ES-I3 (cell line): Measurements from ENCODE around the gene FAM193A.
A peak's percentile ranks its signal among the peaks of the same experiment; 100 is the strongest.

Source experiments
- H3K36me3 ChIP-seq: 2 replicates; pipeline ENCODE4 v1.6.1; 2013; ENCODE audit warnings: mild to moderate bottlenecking, low read length, control low read depth, moderate library complexity; ENCODE audit not compliant: insufficient read depth
- H3K4me1 ChIP-seq: 2 replicates; pipeline ENCODE4 v1.6.1; 2013; ENCODE audit warnings: mild to moderate bottlenecking, control low read depth, low read length; ENCODE audit not compliant: insufficient read depth
- H3K9ac ChIP-seq: 2 replicates; pipeline ENCODE4 v1.6.1; 2013; ENCODE audit warnings: low read depth, mild to moderate bottlenecking, low read length, moderate library complexity
- H3K9me3 ChIP-seq: 2 replicates; pipeline ENCODE4 v1.6.1; 2013; ENCODE audit warnings: mild to moderate bottlenecking, low read length, moderate library complexity; ENCODE audit not compliant: control insufficient read depth, insufficient read depth

FAM193A gene

GRCh38 chr4:2743518-2744445 lies 207.3 kb downstream of the FAM193A start:
- Histone ChIP-seq H3K9me3 (no peaks in the 10 kb centered on the region), H3K4me1 (peaks cover 8% of the 10 kb centered on the region; the same call in 1 of the 2 replicates), H3K9ac (no peak overlapping the region), H3K36me3 (peaks cover 4% of the 10 kb centered on the region; the same call in 1 of the 2 replicates)

DNA sequence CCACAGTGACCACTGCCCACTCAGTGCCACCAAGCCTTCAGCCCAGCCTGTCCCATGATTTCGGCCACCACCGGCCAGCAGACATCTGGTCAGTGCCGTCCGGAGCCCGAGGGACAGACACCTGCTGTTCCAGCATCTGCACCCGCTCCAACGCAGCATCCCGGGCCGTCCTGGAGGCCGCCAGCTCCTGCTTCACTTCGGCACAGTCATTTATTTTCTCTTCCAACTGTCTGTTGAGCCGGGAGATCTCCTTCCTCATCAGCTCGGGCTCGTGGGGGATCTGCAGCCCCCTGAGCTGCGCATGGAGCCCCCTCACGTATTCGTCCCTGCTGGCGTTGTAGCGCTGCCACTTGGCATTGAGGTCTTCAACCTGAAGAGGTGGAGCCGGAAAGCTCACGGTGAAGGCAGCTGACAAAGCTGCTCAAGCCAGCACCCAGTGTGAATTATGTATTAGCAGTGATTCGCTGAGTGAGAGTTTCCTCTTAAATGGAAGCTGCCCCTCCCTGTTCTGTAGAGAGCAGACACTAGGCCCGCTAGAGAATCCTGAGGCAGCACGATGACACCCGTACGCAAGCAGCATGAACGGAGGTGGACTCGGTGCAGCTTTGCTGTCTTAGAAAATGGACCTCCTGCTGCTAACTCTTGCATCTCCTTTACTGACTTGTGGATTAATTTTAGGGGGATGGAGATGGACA lies 208.3 kb downstream of the FAM193A start:
- H3K9me3 ChIP-seq = no peaks in the 10 kb centered on the region
- no peak overlapping the region for H3K9ac ChIP-seq
- H3K36me3 ChIP-seq = peaks cover 4% of the 10 kb centered on the region; the same call in 1 of the 2 replicates
- H3K4me1 ChIP-seq = peaks cover 8% of the 10 kb centered on the region; the same call in 1 of the 2 replicates

DNA sequence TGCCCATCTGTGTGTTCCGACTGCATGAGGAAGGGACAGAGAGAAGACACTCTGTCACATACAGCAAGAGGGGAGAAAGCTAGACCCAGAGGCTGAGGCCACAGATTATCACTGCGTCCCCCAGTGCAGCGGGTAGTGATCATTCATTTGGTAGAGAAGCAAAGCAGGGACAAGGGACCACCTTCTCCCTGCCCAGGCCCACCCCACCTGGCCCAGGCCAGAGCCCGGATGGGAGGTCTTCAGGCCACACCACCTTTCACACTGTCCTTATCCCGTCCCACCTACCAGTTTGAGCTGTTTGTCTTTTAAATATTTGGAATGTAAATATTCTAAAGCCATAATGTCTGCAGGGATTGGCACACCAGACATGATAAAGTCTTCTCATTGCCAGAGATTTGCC lies 209.1 kb downstream of the FAM193A start:
- H3K4me1 ChIP-seq = peaks cover 8% of the 10 kb centered on the region; the same call in 1 of the 2 replicates
- no peak overlapping the region for H3K9ac ChIP-seq
- no peaks in the 10 kb centered on the region for H3K9me3 ChIP-seq
- H3K36me3 ChIP-seq = peaks cover 4% of the 10 kb centered on the region; the same call in 1 of the 2 replicates

- Histone ChIP-seq H3K9ac (no peak overlapping the region), H3K9me3 (no peaks in the 10 kb centered on the region), H3K36me3 (peaks cover 4% of the 10 kb centered on the region; the same call in 1 of the 2 replicates), H3K4me1 (peaks cover 8% of the 10 kb centered on the region; the same call in 1 of the 2 replicates)
Measured at GRCh38 chr4:2745981-2746806, 209.7 kb downstream of the FAM193A start.

DNA sequence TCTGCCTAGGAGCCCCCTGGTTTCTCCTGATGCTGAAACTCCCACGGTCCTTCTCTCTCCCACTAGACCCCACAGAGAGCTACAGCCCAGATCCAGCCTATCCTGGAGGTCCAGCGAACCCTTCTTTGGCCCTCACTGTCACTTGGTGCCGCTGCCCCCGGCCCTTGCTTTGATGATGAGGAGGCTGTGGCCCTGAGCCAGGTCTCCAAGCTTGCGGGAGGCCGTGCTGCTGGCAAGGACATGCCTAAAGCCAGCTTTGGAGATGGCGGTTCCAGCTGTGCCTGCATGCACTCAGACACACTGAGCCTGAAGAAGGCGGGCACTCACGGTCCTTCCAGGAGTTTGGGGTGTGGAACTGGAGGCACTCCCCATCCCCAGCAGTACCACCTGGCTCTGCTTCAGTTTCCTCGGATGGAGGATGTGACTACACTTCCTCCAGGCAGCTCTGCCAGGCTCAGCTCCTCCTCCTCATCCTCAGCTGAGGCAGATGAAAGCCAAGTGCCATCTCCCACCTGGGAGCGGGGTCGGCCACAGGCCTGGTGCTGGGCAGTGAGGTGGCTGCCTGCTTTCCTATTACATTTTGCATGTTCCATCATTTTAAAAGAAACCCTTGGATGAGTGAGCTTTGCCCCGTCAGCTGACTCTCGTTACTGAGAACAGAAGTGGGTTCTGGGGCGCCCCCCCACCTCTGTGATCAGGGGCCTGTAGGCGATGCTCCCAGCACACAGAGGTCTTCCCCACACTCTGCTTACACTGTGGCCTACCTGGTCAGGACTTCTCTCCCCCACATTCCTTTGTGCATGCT lies 210.6 kb downstream of the FAM193A start:
- Histone ChIP-seq H3K4me1 (peaks cover 8% of the 10 kb centered on the region; the same call in 1 of the 2 replicates), H3K36me3 (peaks cover 4% of the 10 kb centered on the region; the same call in 1 of the 2 replicates), H3K9me3 (no peaks in the 10 kb centered on the region), H3K9ac (no peak overlapping the region)

DNA sequence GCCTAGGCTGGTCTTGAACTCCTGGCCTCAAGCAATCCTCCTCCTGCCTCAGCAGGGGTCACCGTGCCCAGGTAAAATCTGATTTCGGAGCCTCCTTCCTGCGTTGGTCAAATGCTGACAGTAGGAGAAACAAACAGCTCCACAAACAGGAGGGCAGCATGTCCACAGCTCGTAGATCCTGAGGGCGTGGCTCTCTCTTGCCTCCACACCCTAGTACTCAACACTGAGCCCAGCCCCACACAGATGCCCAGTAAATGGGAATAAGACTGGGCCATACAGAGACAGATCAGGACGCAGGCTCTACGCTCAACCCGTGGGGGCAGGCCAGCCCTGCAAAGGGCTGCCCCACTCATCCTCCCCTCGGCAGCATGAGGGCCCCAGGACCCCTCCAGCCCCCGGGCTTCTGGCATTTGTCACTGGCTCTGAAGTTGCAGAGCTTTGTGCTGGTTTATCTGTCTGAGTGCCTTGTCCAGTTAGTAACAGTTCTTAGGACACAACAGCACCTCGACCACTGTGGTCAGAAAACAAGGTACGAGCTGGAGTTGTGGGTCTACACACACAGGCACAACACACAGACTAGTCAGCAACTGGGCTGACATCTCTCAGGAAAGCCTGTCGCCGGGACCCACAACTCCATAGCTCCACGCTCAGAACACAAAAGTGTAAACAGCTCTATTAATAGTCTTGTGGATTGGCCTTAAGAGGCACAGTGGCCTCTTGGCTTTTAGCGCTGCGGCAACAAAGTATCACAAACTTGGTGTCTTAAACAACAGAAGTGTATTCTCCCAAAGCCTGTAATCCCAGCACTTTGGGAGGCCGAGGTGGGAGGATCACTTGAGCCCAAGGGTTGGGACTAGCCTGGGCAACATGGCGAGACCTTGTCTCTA lies 214.5 kb downstream of the FAM193A start:
- Histone ChIP-seq H3K4me1 (peaks cover 5% of the 10 kb centered on the region; the same call in 1 of the 2 replicates), H3K36me3 (no peaks in the 10 kb centered on the region), H3K9me3 (no peaks in the 10 kb centered on the region), H3K9ac (no peak overlapping the region)

DNA sequence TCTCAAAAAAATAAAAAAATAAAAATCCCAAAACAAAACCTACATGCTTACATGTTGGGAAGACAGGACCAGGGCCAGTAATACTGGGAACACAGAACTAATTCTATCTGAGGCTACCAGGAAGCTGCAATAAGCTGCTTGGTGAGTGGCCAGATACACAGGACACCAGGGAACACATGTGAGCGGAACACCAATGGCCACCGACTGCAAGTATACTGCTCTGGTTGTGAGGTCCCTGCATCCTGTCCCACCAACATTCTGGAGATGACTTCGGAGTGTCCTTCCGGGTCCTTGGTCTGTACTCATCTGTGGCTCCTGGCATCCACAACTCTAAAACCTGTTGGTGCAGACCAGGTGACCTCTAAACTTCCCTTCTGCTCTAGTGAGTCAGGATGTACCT lies 217.0 kb downstream of the FAM193A start:
- no peaks in the 10 kb centered on the region for H3K4me1 ChIP-seq
- H3K36me3 ChIP-seq = no peaks in the 10 kb centered on the region
- H3K9me3 ChIP-seq = no peaks in the 10 kb centered on the region
- no peak overlapping the region for H3K9ac ChIP-seq

DNA sequence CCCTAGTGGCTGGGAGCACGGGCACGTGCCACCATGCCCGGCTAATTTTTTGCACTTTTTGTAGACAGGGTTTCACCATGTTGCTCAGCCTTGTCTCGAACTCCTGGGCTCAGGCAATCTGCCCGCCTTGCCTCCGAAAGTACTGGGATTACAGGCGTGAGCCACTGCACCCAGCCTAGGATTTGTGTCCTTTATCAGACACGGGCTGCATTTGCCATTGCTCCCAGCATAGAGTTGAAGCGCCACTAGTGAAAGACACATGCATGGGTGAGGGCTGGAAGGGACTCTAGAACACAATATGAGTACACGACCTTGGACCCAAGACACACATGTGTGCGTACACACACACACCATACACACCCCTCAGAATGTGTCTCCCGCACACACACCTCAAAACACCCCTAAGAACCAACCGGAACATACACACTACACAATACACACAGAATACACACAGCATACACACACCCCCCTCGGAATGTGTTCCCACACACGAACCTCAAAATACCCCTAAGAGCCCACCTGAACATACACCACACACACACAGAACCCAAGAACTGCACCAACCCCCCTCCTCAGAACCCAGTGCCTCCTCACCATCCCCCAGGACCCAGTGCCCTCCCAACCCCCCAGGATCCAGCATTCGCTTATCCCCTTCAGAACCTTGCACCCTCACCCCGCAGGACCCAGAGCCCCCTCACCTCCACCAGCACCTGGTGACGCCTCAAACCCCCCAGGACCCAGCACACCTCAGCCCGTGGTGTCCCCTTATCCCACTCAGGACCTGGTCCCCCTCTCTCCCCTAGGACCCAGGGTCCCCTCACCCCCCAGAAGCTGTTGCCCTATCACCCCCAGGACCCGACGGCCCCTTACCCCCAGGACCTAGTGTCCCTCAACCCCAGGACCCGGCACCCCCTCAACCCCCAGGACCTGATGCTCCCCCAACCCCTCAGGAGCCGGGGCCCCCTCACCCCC lies 218.7 kb downstream of the FAM193A start:
- H3K36me3 ChIP-seq = no peaks in the 10 kb centered on the region
- H3K4me1 ChIP-seq = no peaks in the 10 kb centered on the region
- peak overlapping the region; percentile 84 for H3K9ac ChIP-seq
- H3K9me3 ChIP-seq = no peaks in the 10 kb centered on the region

DNA sequence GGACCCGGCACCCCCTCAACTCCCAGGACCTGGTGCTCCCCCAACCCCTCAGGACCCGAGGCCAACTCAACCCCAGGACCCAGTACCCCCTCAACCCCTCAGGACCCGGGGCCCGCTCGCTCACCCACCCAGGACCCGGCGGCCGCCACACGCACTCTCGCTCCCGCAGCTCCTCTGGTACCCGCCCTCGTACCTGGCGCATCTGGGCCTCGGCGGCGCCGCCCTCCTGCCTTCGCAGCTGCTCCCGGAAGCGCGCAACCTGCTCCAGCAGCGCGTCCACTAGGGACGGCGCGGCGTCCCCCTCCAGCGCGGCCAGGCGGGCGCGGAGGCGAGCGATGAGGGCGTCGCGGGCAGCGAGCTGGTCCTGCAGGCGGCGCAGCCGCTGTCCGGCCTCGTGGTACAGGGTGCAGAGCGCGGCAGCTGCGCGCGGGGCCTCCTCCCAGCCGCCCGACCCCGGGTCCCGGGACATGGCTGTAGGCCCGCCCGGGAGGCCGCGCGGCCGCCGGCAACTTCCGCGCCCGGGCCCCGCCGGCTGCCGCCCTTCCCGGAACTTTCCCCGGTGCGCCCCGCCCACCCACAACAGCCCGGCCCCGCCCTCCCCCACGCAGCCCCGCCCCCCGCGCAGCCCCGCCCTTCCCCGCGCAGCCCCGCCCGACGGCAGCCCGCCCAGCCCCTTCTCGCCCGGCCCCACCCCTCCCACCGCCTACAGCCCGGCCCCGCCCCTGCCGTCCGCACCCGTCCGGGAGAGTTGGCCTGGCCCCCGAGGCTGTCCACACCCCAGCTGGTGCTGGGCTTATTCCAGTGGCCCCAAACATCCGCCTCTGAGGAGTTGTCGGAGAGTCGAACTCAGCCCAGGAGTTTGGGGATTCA lies 219.6 kb downstream of the FAM193A start, which contains the start of gene TNIP2:
TSS of gene TNIP2 (minus strand) at position 516 of the 870 bp plus-strand sequence. CDS start at position 469, 47 bp downstream.
- H3K9ac ChIP-seq = peak within 1 kb of the TSS; percentile 84
- H3K36me3 ChIP-seq = no peaks in the 10 kb centered on the region
- no peaks in the 10 kb centered on the region for H3K4me1 ChIP-seq

DNA sequence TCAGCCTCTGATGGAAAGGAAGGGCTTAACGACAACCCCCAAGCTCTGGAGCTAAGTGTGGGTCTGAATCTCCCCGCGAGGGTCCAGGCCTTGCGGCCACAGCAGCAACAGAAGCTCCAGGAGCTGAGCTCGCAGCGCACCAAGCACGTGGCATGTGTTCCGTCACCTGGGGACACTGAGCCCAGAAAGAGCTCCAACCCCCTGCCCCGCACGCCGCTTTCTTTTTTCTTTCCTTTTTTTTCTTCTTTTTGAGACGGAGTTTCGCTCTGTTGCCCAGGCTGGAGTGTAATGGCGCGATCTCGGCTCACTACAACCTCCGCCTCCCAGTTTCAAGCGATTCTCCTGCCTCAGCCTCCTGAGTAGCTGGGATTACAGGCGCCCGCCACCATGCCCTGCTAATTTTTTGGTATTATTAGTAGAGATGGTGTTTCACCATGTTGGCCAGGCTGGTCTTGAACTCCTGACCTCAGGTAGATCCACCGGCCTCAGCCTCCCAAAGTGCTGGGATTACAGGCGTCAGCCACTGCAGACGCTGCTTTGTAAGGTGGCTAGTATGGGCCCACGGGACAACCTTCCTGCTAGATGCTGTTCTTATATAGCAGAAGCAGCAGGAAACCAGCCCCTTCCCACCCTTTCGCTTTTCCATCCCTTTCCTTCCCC lies 220.4 kb downstream of the FAM193A start:
- Histone ChIP-seq H3K36me3 (no peaks in the 10 kb centered on the region), H3K9ac (peak overlapping the region; percentile 41), H3K9me3 (no peaks in the 10 kb centered on the region), H3K4me1 (no peaks in the 10 kb centered on the region; the same call in 1 of the 2 replicates)

More for the DNA sequence above, 219.6 kb downstream of the FAM193A start, which contains the start of gene TNIP2:
- H3K9me3 ChIP-seq = no peaks in the 10 kb centered on the region
